Panc1 (cell line): ENCODE results near the gene PSTK.

Experiments
- POLR2AphosphoS5 ChIP-seq: IDR thresholded peaks from 2 replicates; pipeline ENCODE4 v1.6.1; 2012; ENCODE audit warnings: mild to moderate bottlenecking, low read depth, low read length, moderate library complexity
- SIN3A ChIP-seq: IDR thresholded peaks from 2 replicates; pipeline ENCODE4 v1.6.1; 2012; ENCODE audit warnings: low read depth, mild to moderate bottlenecking, low read length, moderate library complexity, borderline replicate concordance; ENCODE audit not compliant: insufficient read depth
- TCF7L2 ChIP-seq: IDR thresholded peaks from 2 replicates; pipeline ENCODE4 v1.6.1; 2011; ENCODE audit warnings: mild to moderate bottlenecking, low read depth, low read length, inconsistent platforms
- TF ChIP-seq, protein P1 (sequence below): fragments of 450-650 bp; IDR thresholded peaks from 2 replicates; pipeline ENCODE4 v1.5.1; 2017; ENCODE audit warnings: mild to moderate bottlenecking
- TF ChIP-seq, protein P2 (sequence below), 2 experiments: IDR thresholded peaks; 2 replicates each; pipeline ENCODE4 v1.6.1; 2011 to 2012; ENCODE audit warnings: low read depth in 2 of 2, control low read depth in 1 of 2, low read length in 1 of 2, mild to moderate bottlenecking in 1 of 2, moderate library complexity in 1 of 2; ENCODE audit not compliant: insufficient read depth in 1 of 2

DNA sequence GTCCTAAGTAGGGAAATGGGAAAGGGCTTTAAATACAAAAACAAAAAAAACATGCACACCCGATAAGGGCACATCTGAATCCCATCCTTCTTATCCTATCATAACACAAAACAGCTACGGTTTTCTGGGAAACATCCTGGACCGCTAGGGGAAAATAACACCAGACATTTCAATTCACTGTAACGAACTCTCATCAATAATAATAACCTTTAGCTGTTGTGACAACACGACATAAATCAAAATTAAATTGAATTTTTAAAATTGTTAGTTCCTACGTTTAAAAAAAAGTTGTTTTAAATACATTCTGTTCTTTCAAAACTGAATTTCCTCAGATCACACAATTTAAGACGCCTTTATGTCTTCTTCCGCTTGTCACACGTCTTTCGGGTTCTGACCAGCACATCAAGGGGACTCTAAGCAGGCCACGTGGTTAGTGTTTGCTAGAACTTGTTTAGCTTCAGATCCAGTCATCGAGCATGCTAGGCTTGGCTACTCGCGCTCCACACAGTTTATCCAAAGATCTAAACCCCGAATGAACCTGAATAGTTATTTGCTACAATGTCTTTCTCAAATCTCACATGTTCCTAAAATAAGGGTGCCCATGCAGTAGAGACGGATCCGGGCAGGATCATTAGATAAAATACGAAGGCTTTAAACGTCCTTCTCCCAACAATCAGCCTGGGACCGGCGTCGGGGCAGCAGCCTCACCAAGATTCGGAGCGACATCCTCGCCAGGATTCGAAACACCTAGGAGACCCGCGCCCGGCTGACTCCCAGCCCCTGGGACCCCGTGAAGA, 27.6 kb downstream of the PSTK start:
- TF ChIP-seq, protein P1, sequence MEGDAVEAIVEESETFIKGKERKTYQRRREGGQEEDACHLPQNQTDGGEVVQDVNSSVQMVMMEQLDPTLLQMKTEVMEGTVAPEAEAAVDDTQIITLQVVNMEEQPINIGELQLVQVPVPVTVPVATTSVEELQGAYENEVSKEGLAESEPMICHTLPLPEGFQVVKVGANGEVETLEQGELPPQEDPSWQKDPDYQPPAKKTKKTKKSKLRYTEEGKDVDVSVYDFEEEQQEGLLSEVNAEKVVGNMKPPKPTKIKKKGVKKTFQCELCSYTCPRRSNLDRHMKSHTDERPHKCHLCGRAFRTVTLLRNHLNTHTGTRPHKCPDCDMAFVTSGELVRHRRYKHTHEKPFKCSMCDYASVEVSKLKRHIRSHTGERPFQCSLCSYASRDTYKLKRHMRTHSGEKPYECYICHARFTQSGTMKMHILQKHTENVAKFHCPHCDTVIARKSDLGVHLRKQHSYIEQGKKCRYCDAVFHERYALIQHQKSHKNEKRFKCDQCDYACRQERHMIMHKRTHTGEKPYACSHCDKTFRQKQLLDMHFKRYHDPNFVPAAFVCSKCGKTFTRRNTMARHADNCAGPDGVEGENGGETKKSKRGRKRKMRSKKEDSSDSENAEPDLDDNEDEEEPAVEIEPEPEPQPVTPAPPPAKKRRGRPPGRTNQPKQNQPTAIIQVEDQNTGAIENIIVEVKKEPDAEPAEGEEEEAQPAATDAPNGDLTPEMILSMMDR: no peak
- TF ChIP-seq, protein P2, sequence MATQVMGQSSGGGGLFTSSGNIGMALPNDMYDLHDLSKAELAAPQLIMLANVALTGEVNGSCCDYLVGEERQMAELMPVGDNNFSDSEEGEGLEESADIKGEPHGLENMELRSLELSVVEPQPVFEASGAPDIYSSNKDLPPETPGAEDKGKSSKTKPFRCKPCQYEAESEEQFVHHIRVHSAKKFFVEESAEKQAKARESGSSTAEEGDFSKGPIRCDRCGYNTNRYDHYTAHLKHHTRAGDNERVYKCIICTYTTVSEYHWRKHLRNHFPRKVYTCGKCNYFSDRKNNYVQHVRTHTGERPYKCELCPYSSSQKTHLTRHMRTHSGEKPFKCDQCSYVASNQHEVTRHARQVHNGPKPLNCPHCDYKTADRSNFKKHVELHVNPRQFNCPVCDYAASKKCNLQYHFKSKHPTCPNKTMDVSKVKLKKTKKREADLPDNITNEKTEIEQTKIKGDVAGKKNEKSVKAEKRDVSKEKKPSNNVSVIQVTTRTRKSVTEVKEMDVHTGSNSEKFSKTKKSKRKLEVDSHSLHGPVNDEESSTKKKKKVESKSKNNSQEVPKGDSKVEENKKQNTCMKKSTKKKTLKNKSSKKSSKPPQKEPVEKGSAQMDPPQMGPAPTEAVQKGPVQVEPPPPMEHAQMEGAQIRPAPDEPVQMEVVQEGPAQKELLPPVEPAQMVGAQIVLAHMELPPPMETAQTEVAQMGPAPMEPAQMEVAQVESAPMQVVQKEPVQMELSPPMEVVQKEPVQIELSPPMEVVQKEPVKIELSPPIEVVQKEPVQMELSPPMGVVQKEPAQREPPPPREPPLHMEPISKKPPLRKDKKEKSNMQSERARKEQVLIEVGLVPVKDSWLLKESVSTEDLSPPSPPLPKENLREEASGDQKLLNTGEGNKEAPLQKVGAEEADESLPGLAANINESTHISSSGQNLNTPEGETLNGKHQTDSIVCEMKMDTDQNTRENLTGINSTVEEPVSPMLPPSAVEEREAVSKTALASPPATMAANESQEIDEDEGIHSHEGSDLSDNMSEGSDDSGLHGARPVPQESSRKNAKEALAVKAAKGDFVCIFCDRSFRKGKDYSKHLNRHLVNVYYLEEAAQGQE (IDR thresholded peaks at IDR 0.05; ENCODE audit: insufficient read depth in 1 of 2, low read depth in 2 of 2, low read length in 1 of 2): no peak
- TF ChIP-seq POLR2AphosphoS5: no peak
- TF ChIP-seq SIN3A: no peak
- TF ChIP-seq TCF7L2: no peak
